ENCODE results near the gene F2RL3.

DNA sequence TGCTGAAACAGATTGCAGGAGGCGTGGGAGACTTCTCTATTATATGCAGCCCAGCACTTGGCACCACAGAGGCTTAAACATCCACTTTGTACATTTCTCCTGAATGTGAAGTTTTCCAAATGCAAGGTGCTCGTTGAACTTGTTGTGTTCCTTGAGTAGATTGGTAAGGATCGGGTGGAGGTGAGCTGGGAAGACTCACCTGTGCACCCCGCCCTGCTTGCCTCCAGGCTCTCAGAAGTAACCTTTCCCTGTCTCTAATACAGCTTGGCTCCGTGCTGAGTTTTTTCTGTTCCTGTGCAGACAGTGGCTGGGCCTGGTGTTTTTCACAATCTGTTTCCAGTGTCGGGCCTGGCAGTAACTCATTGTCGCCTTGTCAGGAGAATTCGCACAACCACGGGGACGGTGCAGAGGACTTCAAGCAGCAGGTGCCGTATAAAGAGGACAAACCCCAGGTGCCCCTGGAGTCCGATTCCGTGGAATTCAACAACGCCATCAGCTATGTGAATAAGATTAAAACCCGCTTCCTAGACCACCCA, 47.3 kb upstream of the F2RL3 start:
- TF ChIP-seq, protein P1, sequence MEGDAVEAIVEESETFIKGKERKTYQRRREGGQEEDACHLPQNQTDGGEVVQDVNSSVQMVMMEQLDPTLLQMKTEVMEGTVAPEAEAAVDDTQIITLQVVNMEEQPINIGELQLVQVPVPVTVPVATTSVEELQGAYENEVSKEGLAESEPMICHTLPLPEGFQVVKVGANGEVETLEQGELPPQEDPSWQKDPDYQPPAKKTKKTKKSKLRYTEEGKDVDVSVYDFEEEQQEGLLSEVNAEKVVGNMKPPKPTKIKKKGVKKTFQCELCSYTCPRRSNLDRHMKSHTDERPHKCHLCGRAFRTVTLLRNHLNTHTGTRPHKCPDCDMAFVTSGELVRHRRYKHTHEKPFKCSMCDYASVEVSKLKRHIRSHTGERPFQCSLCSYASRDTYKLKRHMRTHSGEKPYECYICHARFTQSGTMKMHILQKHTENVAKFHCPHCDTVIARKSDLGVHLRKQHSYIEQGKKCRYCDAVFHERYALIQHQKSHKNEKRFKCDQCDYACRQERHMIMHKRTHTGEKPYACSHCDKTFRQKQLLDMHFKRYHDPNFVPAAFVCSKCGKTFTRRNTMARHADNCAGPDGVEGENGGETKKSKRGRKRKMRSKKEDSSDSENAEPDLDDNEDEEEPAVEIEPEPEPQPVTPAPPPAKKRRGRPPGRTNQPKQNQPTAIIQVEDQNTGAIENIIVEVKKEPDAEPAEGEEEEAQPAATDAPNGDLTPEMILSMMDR (IDR thresholded peaks at IDR 0.05) = no peak
- no peak for TF ChIP-seq ZFX (IDR thresholded peaks at IDR 0.05; ENCODE audit: borderline replicate concordance)

Data from 22Rv1 (cell line).